GM18951 (cell line): ENCODE data around the gene PDE6D.

Experiments
- POLR2A ChIP-seq: IDR thresholded peaks from 4 replicates; pipeline ENCODE4 v1.6.1; 2011; ENCODE audit warnings: mild to moderate bottlenecking; ENCODE audit not compliant: insufficient read length, insufficient read depth; ENCODE audit errors: extremely low read depth
- in situ Hi-C: fragments of 300-500 bp; cut with MboI; formaldehyde crosslinking; loops from one replicate; pipeline ENCODE4 v1.12.0; 2022; ENCODE audit warnings: low sequenced_read_pairs, mixed read lengths, inconsistent platforms; ENCODE audit not compliant: unreplicated experiment

The PDE6D gene

GRCh38 chr2:231683292-231684235 is 97.5 kb downstream of the PDE6D start:
- no peak for TF ChIP-seq POLR2A
- in situ Hi-C loops: no loop called here

- in situ Hi-C loops: no loop called here
- TF ChIP-seq POLR2A: no peak
Observed at GRCh38 chr2:231682603-231683291, 98.3 kb downstream of the PDE6D start.
